SKM-1 (cell line): Measurements from ENCODE around the gene UBE2M.
"Not testable (repeated sequence)": the region's sequence is repeated elsewhere in the genome, so short reads cannot be mapped to it uniquely, and the experiment has no call there.

Experiments used
- DNase-seq: peaks from one replicate; lab custom pipeline; 2025; ENCODE audit not compliant: unreplicated experiment; lab: John Stamatoyannopoulos, UW

UBE2M gene

DNA sequence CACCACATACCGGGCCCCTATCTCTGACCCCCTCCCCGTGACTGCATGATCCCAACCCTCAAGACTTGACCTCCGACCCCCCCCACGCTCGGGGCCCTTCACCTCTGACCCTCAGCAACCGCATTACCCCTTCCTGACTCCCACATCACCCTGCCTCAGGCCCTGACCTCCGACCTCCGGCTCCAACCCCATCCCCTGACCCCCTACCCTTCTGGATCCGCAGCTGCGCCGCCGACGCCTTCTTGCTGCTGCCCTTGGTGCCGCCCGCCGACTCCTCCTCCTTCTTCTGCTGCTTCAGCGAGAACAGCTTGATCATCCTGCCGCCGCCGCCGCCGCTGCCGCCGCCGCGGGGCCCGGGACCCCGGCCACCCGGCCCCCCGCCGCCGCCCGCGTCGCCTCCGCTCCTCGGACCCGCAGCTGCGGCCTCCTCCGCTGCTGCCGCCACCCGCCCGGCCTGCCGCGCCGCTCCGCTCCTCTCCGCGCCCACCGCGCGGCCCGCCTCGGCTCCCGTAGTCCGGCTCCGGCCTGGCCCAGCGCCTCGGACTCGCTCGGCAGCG, at the start of gene UBE2M:
Gene UBE2M (minus strand): TSS at position 546 of the 557 bp plus-strand sequence. CDS start 230 bp downstream, at position 316.
- no peak for DNase-seq

DNA sequence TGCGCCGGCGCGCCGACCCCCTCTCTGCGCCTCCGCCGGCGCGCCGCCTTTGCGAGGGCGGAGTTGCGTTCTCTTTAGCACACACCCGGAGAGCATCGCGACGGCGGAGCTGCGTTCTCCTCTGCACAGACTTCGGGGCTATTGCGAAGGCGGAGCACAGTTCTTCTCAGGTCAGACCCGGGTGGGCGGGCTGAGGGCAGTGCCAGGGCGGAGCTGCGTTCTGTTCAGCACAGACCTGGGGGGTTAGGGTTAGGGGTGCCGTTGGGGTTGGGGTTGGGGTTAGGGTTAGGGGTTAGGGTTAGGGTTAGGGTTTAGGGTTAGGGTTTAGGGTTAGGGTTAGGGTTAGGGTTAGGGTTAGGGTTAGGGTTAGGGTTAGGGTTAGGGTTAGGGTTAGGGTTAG, 48.8 kb upstream of the UBE2M start:
- DNase-seq = not testable (repeated sequence)

DNA sequence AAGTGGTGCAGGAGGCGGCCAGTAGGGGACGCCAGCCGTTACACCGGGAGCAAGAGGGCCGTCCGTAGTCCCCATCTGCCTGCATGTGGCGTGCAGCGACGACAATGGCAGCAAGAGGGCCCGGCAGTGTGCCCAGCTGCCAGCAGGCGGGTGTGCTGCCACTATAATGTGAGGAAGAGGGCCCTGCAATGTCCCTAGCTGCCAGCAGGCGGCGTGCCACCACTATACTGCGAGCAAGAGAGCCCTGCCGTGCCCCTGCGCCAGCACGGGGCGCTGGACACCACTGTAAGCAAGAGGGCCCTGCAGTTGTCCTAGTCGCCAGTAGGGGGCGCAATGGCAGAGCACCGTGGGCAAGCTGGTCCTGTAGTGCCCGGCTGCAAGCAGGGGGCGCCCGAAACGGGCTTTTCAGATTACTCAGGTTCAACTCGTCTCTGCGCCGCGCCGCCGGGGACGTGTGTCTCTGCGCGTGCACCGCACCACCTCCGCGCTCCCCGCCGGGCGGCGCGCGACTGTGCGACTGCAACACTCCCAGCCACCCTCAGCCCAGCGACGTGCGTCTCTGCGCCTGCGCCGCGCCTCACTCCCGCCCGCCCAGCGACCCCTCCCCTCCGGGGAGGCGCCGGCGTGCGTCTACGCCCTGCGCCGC, 48.0 kb upstream of the UBE2M start:
- DNase-seq = not testable (repeated sequence)

DNA sequence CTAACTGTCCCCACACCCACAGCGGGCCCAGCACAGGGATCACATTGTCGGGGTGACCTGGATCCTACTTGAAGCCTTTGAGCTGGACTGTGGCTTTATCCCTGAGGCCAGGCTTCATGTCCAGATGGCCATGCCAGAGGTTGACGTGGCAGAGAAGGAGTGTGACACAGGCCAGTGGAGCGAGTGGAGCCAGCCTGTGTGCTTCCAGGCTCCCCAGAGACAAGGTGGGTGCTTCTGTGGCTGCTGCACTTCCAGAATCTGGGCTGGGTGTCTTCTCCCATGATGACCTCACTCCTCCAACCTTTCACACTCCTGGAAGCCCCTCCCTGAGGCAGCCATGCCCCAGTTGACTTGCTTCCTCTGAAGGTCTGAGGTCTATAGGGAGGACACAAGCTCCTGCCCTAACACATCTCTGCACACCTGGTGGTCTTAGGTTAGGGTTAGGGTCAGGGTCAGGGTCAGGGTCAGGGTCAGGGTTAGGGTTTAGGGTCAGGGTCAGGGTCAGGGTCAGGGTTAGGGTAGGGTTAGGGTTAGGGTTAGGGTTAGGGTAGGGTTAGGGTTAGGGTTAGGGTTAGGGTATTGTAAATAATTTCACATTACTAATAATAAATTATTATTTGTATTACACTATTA, 27.8 kb upstream of the UBE2M start:
- no peak for DNase-seq

DNA sequence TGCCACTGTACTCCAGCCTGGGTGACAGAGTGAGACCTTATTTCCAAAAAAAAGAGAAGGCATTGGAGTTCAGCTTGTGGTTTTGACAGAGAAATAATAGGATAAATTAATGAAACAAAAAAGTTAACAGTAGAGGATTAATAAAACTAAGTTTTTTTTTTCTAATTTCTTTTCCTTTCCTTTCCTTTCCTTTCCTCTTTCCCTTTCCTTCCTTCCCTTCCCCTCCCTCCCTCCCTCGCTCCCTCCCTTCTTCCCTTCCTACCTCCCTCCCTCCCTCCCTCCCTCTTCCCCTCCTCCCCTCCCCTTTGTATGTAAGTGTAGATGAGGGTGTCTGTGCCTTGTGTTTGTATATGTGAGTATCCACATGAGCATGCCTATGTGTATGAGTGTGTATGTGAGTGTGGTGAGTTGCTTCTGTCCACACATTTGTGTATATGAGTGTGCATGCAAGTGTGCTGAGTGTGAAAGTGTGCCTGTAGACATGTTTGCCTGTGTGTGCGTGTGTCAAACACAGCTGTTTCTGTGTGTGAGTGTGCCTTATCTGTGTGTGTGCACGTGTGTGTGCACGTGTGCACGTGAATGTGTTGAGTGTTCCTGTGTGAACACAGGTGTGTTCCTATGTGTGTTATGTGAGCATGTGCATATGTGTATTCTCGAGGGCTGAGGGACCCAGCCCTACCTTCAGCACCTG, 27.2 kb upstream of the UBE2M start:
- DNase-seq = no peak

DNA sequence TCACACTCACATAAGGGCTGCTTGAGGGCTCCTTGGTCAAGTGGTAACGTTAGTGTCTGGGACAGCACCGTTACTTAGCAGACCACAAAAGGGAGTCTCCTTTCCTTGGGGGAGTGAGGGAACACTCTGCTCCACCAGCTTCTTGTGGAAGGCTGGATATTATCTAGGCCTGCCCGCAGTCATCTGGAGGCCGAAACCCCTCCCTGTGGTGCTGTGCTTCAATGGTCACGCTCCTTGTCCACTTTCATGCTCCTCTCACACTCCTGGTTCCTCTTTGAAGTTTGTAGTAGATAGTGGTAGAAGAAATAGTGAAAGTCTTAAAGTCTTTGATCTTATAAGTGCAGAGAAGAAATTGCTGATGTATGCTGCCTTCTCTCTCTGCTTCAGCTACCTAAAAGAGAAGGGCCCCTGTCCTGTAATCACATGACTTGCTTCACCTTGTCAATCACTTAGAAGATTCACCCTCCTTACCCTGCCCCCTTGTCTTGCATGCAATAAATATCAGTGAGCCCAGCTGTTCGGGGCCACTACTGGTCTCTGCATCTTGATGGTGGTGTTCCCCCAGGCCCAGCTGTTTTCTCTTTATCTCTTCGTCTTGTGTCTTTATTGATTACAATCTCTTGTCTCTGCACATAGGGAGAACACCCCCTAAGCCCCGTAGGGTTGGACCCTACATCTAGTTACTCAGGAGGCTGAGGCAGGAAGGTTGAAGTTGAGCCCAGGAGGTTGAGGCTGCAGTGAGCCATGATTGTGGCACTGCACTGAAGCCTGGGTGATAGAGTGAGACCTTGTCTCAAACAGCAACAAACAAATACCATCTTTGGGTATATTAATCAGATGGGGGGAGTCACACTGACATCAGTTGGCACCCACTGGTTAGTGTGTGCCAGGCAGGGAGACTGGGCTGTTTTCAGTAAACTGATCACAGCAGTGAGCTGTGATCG, 26.4 kb upstream of the UBE2M start:
- DNase-seq = no peak

DNA sequence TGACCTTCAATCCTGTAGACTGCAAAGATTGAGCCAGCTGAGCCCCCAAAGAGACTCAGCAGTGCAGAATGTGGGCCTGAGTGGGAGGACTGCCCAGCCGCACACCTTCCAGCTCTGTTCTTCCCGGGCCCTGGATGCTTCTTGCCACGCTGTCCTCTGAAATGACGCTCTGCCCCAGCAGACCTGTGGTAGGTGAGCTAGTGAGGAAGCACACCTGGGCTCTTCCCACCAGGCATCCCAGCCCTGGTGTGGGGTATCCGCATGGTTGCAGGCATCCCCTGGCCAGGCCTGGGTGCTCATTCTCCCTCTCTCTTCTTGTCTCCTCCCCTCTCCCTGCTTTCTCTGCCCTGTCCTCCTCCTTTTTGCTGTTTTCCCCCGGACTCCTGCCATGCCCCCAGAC, 24.6 kb upstream of the UBE2M start:
- no peak for DNase-seq

DNA sequence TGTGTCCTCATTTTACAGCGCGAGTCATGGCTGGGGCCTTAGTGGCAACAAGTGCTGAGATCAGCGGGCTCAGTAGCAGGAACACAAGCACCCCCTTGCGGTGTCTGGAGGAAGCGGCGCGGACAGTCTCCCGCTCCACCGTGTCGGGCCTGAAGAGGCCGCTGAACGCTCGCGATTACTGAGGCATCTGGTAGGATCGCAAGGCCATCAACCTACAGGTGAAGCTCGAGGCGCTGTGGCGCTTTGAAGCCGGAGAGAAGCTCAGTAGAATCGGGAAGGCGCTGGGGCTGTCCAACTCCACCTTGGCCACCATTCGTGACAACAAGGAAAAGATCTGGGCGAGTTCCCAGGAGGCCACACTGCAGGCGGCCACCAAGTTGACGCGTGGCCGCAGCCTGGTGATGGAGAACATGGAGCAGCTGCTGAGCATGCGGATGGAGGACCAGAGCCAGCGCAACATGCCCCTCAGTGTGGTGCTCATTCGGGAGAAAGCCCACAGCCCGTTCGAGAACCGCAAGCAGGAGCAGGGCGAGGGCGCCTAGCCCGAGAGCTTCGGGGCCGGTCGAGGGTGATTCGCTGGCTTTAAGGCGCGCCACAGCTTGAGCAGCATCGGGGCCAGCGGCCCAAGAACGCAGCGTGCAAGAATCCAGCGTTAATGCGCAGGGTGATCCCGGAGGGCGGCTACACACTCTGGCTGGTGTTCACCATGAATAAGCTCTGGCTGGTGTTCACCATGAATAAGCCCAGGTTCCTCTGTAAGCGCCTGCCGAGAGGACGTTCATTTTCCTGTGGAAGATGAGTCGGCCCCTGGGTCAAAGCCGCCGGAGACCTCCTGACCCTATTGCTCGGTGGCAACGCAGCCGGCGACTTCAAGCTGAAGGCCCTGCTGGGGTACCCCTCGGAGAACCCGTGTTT, 23.1 kb upstream of the UBE2M start:
- DNase-seq = no peak

DNA sequence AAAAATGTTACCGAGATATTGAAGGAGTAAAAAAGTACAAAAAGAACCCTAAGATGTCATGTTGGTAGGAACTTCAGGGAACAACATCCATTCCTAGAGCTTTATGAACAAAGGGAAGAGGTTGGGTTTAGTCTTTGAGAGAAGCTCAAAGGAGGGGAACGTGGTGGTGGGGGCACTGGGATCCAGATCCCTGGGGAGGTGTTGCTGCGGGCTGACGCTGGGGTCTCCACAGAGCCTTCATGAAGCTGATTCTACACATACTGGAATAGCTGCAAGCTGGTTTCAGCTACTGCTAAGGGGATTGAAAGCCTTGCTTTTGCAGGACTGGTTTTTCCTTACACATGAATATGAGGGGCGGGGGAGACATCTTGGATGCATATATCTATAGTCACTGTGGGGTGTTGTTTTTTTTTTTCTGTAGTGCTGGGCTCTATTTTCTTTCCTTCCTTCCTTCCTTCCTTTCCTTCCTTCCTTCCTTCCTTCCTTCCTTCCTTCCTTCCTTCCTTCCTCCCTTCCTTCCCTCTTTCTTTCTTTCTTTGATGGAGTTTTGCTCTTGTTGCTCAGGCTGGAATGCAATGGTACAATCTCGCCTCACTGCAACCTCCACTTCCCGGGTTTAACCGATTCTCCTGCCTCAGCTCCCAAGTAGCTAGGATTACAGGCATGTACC, 21.2 kb upstream of the UBE2M start:
- no peak for DNase-seq

DNA sequence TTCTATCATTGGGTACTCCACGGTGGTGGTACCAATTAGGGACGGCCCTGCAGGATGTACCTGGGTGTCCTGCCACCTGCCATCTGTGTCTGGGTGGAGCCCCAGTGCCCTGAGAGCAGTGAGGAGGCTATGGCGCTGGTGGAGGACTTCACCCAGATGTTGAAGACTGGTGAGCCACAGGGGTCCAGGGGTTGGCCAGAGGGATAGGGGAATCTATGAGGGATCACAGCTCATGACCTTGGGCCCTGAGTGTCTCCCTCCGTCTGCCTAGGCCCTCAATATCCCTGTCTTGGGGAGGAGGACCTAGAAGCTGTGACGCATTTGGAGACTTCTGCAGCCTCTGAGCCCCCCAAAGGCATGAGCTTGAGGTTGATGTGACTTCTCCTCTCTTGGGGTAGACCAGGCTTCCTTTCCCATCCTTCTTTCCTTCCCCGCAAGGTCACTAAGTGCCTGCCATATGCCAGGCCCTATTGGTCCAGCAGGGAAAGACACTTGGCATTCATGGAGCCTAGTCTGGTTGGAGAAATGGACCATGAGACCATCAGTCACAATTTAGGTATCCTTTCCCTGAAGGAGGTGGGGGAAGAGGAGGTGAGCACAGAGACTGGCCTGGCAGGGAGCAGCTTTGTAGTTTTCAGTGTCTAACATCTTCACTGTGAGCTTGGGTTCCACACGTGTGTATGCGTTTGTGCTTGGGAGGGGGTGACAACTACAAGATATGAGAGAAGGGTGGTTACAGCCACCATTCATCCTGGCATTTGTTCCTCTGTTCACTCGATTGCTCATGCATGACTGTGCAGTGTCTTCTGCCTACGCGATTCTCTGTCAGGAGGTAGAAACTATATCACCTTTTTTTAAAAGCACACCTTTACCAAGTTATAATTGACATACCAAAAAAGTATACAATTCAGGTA, 19.9 kb upstream of the UBE2M start:
- no peak for DNase-seq

DNA sequence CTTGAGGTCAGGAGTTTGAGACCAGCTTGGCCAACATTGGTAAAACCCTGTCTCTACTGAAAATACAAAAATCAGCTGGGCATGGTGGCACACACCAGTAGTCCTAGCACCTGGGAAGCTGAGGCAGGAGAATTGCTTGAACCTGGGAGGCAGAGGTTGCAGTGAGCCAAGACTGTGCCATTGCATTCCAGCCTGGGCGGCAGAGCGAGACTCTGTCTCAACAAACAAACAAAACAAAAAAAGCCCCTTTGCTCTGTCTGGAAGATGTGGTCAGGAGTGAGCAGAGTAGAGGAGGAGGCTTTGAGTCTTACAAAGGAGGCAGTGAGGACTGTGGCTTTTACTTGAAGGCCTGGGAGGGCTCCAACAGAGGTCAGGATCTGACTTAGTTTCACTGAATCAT, 19.2 kb upstream of the UBE2M start:
- not testable (repeated sequence) for DNase-seq

DNA sequence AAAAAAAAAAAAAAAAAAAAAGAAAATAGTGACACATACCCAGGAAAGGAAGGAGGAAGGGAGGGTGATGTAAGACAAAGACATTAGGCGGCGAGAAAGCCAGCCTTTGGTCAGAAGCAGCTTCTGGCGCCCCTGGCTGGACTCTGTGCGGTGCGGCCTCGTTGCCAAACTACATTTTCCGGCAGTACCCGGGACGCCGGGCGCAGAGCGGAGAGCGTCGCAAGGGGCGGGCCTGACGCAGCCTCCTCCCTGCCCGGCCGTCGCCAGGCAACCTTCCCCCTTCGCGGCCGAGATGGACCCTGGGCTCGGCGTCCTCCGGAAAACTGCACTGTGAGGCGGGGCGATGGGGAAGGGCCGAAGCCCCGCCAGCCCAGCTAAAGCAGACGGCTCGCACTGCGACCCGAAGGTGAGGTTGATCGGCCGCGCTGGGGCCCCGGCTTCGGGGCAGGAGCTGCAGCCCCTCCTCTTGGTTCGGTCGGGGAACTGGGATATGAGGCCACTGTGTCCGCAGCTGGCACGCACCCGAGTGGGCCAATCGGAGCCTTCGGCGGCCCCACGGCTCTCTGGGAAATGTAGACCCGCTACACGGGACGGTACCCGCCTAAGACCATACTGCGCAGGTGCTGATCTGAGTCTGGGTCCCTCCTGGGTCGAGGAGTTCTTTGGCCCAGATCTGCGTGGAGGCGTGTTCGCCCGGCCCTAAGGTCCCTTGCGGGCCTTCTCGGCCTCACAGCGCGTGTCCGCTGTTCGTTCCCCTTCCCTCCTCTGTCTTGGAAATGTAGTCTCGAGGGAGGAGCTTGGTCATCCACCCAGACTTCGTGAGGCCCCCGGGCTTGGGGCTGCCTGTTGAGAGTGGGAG, 17.0 kb upstream of the UBE2M start:
- DNase-seq = no peak

DNA sequence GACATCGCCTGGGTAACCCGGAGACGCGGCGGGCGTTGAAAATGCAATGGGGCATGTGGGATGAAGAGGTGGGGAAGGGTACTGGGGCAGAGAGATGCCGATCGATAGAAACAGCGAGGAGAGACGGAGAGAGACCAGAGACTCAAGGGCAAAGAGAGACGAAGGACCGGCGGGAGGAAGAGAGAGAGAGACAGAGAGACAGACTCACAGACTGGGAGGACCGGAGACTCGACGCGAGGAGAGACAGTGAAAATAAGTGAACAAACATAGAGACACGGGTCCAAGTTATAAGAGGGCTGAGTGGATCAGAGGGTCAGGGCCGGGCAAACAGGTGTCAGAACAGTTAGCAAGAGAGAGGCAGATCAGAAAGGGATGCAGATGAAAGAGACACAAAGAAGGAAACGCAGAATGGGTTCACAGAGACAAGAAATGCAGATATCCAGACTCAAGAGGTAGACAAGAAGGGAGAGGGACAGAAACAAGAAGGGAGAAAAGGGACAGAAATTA, 15.3 kb upstream of the UBE2M start:
- no peak for DNase-seq

DNA sequence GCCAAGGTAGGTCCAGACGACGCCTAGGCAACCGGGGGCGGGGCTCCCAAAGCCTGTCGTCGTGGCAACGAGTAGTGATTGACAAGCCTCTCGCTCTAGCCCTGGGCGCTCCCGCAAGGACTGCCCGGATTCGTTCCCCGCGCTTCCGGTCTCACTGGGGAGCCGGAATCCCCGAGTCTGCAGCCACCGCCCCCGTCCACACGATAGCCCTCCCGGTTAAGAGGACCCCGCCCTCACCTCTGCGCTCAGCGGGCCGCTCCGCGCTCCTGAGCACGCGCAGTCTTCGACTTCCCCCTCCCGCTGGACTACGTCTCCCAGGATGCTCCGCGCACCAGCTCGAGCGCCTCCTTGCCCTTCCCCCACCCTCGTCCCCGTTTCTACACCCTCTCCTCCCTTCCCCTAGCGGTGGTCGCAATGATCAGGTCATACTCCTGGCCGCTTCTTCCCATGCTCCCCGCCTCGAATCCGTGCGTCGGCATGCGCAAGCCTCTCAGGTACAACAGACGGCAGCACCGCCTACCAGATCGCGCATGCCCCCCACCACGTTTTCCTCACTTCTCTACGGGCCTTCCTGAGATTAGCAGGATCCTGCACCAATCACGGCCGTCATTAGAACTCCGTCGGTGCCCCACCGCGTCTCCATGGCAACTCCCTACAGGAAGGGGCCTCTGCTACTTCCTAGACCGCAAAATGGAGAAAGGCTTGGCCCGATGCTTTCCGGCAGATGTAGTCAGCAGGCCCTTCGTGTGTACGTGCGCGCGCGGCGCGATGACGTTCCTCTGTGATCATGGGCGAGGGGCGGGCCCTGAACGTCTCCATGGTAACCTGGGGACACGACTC, 14.6 kb upstream of the UBE2M start, which contains the start of gene MZF1:
Gene MZF1 (minus strand): TSS at position 518 of the 840 bp plus-strand sequence. CDS start 1,946 bp downstream, outside the sequence.
- DNase-seq = no peak

DNA sequence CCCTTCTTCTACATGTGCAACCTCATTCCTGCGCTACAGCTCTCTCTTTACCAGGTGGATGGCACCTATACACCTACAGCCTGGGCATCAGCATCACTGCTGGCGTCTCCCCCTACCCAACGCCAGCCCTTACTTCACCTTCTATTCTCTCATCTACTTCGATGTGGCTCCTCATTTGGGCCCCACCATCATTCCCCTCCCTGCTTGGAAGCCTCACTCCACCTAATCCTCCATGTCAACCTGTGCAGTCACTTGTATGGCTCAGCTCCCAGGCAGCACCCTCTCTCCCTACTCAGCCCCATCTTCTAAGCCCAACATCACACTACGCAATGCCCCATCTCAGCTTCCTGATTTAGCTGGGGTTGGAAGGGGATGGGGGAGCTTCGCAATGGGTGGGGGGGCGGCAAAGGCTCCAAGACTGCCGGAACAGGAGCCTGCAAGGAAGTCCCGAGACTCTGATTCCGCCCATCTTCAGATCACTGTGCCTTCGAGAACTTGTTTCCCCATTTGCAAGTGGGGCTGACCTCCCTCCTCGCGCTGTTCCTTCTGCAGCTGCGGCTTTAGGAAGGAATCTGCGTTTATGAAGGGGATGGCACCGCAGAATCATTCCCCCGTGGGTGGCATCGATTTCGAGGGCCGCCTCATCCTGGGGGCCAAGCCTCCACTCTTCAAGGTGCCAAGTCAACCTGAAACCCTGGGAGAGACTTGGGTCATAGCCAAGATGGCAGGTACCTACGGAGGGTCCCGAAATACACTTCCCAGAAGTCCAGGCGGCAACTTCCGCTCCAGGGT, 13.8 kb upstream of the UBE2M start:
- no peak for DNase-seq
